H9 (cell line): Measurements from ENCODE around the gene LOXHD1. TPM values are rescaled to one million over a fixed set of nuclear protein-coding genes. Genes with fewer than 3 reads are reported as not detected.

ENCODE experiments used
- DNase-seq: peaks from one replicate; pipeline ENCODE4 v3.0.0-alpha.2; 2017
- H2AFZ ChIP-seq: one replicate; pipeline ENCODE4 v1.6.1; 2013; ENCODE audit warnings: mild to moderate bottlenecking, low read length, control low read depth, moderate library complexity
- H2AK5ac ChIP-seq: 2 replicates; pipeline ENCODE4 v1.6.1; 2013; ENCODE audit warnings: low read length, control low read depth, mixed read lengths; ENCODE audit not compliant: insufficient read length
- H2BK120ac ChIP-seq: one replicate; pipeline ENCODE4 v1.6.1; 2013; ENCODE audit warnings: low read depth, mild to moderate bottlenecking, low read length, control low read depth, inconsistent platforms; ENCODE audit not compliant: poor library complexity, severe bottlenecking
- H2BK12ac ChIP-seq: 2 replicates; pipeline ENCODE4 v1.6.1; 2013; ENCODE audit warnings: low read length, control low read depth, mixed read lengths, low read depth; ENCODE audit not compliant: insufficient read length
- H2BK15ac ChIP-seq: 2 replicates; pipeline ENCODE4 v1.6.1; 2013; ENCODE audit warnings: low read depth, low read length, control low read depth
- H2BK20ac ChIP-seq: one replicate; pipeline ENCODE4 v1.6.1; 2013; ENCODE audit warnings: low read depth, mild to moderate bottlenecking, low read length, control low read depth, inconsistent platforms; ENCODE audit not compliant: poor library complexity, severe bottlenecking
- H2BK5ac ChIP-seq: 2 replicates; pipeline ENCODE4 v1.6.1; 2013; ENCODE audit warnings: low read length, control low read depth, mixed read lengths; ENCODE audit not compliant: insufficient read length
- H3K14ac ChIP-seq: 2 replicates; pipeline ENCODE4 v1.6.1; 2013; ENCODE audit warnings: low read length, control low read depth; ENCODE audit not compliant: insufficient read depth
- H3K18ac ChIP-seq: 2 replicates; pipeline ENCODE4 v1.6.1; 2013; ENCODE audit warnings: low read depth, mild to moderate bottlenecking, mixed read lengths, low read length, control low read depth; ENCODE audit not compliant: insufficient read length
- H3K23ac ChIP-seq: 2 replicates; pipeline ENCODE4 v1.6.1; 2013; ENCODE audit warnings: low read length, control low read depth, mixed read lengths, low read depth; ENCODE audit not compliant: insufficient read length
- H3K23me2 ChIP-seq: 2 replicates; pipeline ENCODE4 v1.6.1; 2013; ENCODE audit warnings: low read depth, mild to moderate bottlenecking, mixed read lengths, low read length, control low read depth; ENCODE audit not compliant: insufficient read length, poor library complexity, severe bottlenecking
- H3K27ac ChIP-seq: 2 replicates; pipeline ENCODE4 v1.5.1; 2013; ENCODE audit warnings: low read length, control low read depth, mixed read lengths, low read depth; ENCODE audit not compliant: insufficient read length
- H3K27me3 ChIP-seq: 2 replicates; pipeline ENCODE4 v1.6.1; 2013; ENCODE audit warnings: low read length, control low read depth, inconsistent platforms; ENCODE audit not compliant: insufficient read depth
- H3K4ac ChIP-seq: 2 replicates; pipeline ENCODE4 v1.6.1; 2013; ENCODE audit warnings: low read depth, mild to moderate bottlenecking, control low read depth, inconsistent platforms, low read length, moderate library complexity
- H3K4me1 ChIP-seq: 2 replicates; pipeline ENCODE4 v1.6.1; 2013; ENCODE audit warnings: low read length, control low read depth, inconsistent platforms; ENCODE audit not compliant: insufficient read depth
- H3K4me2 ChIP-seq: 2 replicates; pipeline ENCODE4 v1.6.1; 2013; ENCODE audit warnings: low read length, control low read depth, mixed read lengths; ENCODE audit not compliant: insufficient read length, insufficient read depth
- H3K56ac ChIP-seq: 2 replicates; pipeline ENCODE4 v1.6.1; 2013; ENCODE audit warnings: low read depth, mild to moderate bottlenecking, mixed read lengths, low read length, control low read depth; ENCODE audit not compliant: insufficient read length
- H3K79me1 ChIP-seq: 2 replicates; pipeline ENCODE4 v1.6.1; 2013; ENCODE audit warnings: low read depth, mild to moderate bottlenecking, moderate library complexity, low read length, control low read depth, inconsistent platforms; ENCODE audit not compliant: insufficient read depth, poor library complexity, severe bottlenecking
- H3K79me2 ChIP-seq: 2 replicates; pipeline ENCODE4 v1.6.1; 2013; ENCODE audit warnings: low read length, control low read depth, inconsistent platforms; ENCODE audit not compliant: insufficient read depth
- H3K9ac ChIP-seq: 2 replicates; pipeline ENCODE4 v1.6.1; 2013; ENCODE audit warnings: low read length, control low read depth, mixed read lengths; ENCODE audit not compliant: insufficient read length; ENCODE audit errors: extremely low read depth
- H3K9me3 ChIP-seq: one replicate; pipeline ENCODE4 v1.6.1; 2013; ENCODE audit warnings: low read depth, low read length, inconsistent platforms; ENCODE audit not compliant: control insufficient read depth
- H3T11ph ChIP-seq: one replicate; pipeline ENCODE4 v1.6.1; 2013; ENCODE audit warnings: mild to moderate bottlenecking, low read length, control low read depth, inconsistent platforms
- H4K20me1 ChIP-seq: one replicate; pipeline ENCODE4 v1.6.1; 2013; ENCODE audit not compliant: control insufficient read depth, insufficient read length, insufficient read depth
- H4K5ac ChIP-seq: 2 replicates; pipeline ENCODE4 v1.6.1; 2013; ENCODE audit warnings: low read depth, mild to moderate bottlenecking, mixed read lengths, low read length, control low read depth; ENCODE audit not compliant: insufficient read length
- H4K8ac ChIP-seq: replicated peaks from 2 replicates; pipeline ENCODE4 v1.6.1; 2013; ENCODE audit warnings: low read length, control low read depth, mixed read lengths, low read depth; ENCODE audit not compliant: insufficient read length
- H4K91ac ChIP-seq: 2 replicates; pipeline ENCODE4 v1.6.1; 2013; ENCODE audit warnings: low read depth, mild to moderate bottlenecking, moderate library complexity, mixed read lengths, low read length, control low read depth; ENCODE audit not compliant: insufficient read length
- H3K27ac Mint-ChIP-seq, 3 experiments: 2 replicates in 2 of 3; 3 replicates in 1 of 3; pipeline ENCODE4 v1.8.0; 2020 to 2021; ENCODE audit warnings: mixed read lengths in 3 of 3, mild to moderate bottlenecking in 1 of 3, moderate library complexity in 1 of 3
- H3K27me3 Mint-ChIP-seq: 2 replicates; pipeline ENCODE4 v1.8.0; 2021; ENCODE audit warnings: low read depth, mild to moderate bottlenecking, moderate library complexity, mixed read lengths
- H3K36me3 Mint-ChIP-seq, 3 experiments: 2 replicates in 2 of 3; 3 replicates in 1 of 3; pipeline ENCODE4 v1.8.0; 2020 to 2021; ENCODE audit warnings: low read depth in 3 of 3, mixed read lengths in 3 of 3; ENCODE audit not compliant: insufficient read depth in 1 of 3
- H3K4me1 Mint-ChIP-seq, 2 experiments: 2 replicates each; pipeline ENCODE4 v1.8.0; 2020; ENCODE audit warnings: mixed read lengths in 2 of 2
- H3K4me3 Mint-ChIP-seq, 2 experiments: 2 replicates in 1 of 2; 3 replicates in 1 of 2; pipeline ENCODE4 v1.8.0; 2020 to 2021; ENCODE audit warnings: mild to moderate bottlenecking in 2 of 2, mixed read lengths in 2 of 2, moderate library complexity in 1 of 2
- H3K9me3 Mint-ChIP-seq, 2 experiments: 2 replicates in 1 of 2; 3 replicates in 1 of 2; pipeline ENCODE4 v1.8.0; 2020; ENCODE audit warnings: mild to moderate bottlenecking in 2 of 2, mixed read lengths in 2 of 2, moderate library complexity in 1 of 2
- CTCF ChIP-seq: fragments of 200-600 bp; sonication (generic); conservative IDR thresholded peaks from 3 replicates; pipeline ENCODE4 v1.8.0; 2021; ENCODE audit warnings: antibody characterized with exemption, mild to moderate bottlenecking
- WGBS: extraction: QIAGEN DNeasy Blood & Tissue Kit; methylation state at CpG from one replicate; pipeline ENCODE4 v1.1.7; 2013; ENCODE audit warnings: missing lambda C conversion rate, low lambda C conversion rate, mixed read lengths; ENCODE audit not compliant: insufficient read length; ENCODE audit errors: extremely low coverage; 5-methylcytosine and 5-hydroxymethylcytosine counted together
- total RNA-seq: library from RNA; stranded (reverse); gene quantifications from 2 replicates; pipeline ENCODE4 v1.2.1, GENCODE V29; 2021

The LOXHD1 gene
- total RNA-seq, 1 experiment from 2014 or later, result 0.07 TPM

GRCh38 chr18:46680784-46681695, 24.0 kb upstream of the LOXHD1 start:
- Histone ChIP-seq H3K9ac (no peak overlapping the region), H2BK120ac (no peak overlapping the region), H2BK15ac (no peak overlapping the region), H3K18ac (no peak overlapping the region), H4K5ac (no peak overlapping the region), H3K9me3 (no peaks in the 10 kb centered on the region), H3K79me1 (no peaks in the 10 kb centered on the region), H3K27ac (no peak overlapping the region), H4K91ac (no peak overlapping the region), H3K23me2 (no peaks in the 10 kb centered on the region), H3T11ph (no peak overlapping the region), H4K20me1 (no peaks in the 10 kb centered on the region), H3K4me1 (no peaks in the 10 kb centered on the region), H2AFZ (no peak overlapping the region), H3K4ac (no peak overlapping the region), H4K8ac (no peak overlapping the region), H2AK5ac (no peak overlapping the region), H2BK20ac (no peak overlapping the region), H3K27me3 (no peaks in the 10 kb centered on the region), H3K56ac (no peak overlapping the region), H3K23ac (no peak overlapping the region), H2BK5ac (no peak overlapping the region), H3K14ac (no peak overlapping the region; the same call in 1 of the 2 replicates), H3K79me2 (no peaks in the 10 kb centered on the region), H2BK12ac (no peak overlapping the region), H3K4me2 (no peak overlapping the region)
- H3K4me3 Mint-ChIP-seq, result no peak overlapping the region
- peak overlapping the region in 1 of 3 experiments; percentile 87; a peak in 1 of 7 replicates for H3K27ac Mint-ChIP-seq
- no peaks in the 10 kb centered on the region for H3K36me3 Mint-ChIP-seq
- peaks cover 9 to 11% of the 10 kb centered on the region in 2 experiments; a peak in 3 of 4 replicates for H3K4me1 Mint-ChIP-seq
- H3K9me3 Mint-ChIP-seq, result no peaks in the 10 kb centered on the region
- H3K27me3 Mint-ChIP-seq, result no peaks in the 10 kb centered on the region; the same call in none of the 2 replicates
- DNase-seq, result no peak
- no CpG with 5 or more reads among the region's 12 CpGs for WGBS
- TF ChIP-seq CTCF, result no peak
